GM21737 (cell line): ENCODE data around the gene PDE6B.

Source experiments
- ATAC-seq: cut with Tn5 transposase; IDR thresholded peaks from one replicate; pipeline ENCODE4 v1.9.1; 2021; ENCODE audit warnings: mild to moderate bottlenecking, moderate library complexity; ENCODE audit not compliant: unreplicated experiment

The PDE6B gene

DNA sequence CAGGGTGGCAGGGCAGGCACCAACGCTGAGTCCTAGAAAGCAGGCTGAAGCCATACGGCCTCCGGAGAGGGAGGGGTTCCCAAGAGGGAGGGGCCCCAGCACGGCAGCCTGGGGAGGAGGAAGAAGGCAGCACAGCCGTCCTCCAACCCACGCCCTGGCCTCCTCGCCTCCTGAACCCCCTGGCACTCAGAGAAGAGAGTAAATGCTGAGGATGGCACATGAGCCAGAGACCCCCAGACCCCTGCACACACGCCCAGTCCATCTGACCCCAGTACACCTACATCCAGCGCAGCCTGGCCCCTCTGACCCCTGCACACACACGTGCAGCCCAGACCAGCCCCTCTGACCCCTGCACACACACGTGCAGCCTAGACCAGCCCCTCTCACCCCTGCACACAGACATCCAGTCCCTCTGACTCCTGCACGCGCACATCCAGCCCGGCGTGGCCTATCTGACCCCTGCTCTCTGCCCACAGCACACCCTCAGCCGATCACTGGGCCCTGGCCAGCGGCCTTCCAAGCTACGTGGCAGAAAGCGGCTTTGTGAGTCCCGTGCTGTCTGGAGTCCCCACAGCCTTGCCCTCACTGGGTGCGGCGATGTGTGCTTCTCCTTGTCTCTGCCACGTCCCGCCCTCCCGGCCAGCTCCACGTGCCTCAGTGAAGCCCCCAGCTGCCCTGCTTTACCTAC is 30.2 kb downstream of the PDE6B start:
- no peak for ATAC-seq

- no peak for ATAC-seq
Measured at GRCh38 chr4:656436-657337, 31.3 kb downstream of the PDE6B start.

DNA sequence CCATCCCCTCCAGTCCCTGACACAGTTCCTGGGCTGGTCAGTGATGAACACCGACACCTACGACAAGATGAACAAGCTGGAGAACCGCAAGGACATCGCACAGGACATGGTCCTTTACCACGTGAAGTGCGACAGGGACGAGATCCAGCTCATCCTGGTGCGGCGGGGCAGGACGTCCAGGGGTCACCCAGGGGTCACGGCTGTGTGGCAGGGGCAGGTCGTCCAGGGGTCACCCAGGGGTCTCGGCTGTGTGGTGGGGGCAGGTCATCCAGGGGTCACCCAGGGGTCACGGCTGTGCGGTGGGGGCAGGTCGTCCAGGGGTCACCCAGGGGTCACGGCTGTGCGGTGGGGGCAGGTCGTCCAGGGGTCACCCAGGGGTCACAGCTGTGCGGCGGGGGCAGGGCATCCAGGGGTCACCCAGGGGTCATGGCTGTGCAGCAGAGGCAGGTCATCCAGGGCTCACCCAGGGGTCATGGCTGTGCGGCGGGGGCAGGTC is 32.0 kb downstream of the PDE6B start:
- ATAC-seq = no peak

DNA sequence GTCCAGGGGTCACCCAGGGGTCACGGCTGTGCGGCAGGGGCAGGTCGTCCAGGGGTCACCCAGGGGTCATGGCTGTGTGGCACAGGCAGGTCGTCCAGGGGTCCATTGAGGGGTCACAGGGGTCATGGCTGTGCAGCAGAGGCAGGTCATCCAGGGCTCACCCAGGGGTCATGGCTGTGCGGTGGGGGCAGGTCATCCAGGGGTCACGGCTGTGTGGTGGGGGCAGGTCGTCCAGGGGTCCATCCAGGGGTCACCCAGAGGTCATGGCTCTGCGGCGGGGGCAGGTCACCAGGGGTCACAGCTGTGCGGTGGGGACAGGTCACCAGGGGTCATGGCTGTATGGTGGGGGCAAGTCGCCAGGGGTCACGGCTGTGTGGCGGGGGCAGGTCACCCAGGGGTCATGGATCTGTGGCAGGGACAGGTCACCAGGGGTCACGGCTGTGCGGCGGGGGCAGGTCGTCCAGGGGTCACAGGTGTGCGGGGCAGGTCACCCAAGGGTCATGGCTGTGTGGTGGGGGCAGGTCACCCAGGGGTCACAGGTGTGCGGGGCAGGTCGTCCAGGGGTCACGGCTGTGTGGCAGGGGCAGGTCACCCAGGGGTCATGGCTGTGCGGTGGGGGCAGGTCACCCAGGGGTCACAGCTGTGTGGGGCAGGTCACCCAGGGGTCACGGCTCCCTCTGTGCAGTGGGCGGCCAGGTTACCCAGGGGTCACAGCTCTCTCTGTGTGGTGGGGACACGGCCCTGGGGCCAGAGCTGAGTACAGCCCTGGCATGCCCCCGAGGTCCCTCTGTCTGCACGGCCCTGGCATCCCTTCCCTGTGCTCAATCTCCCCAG is 32.7 kb downstream of the PDE6B start:
- ATAC-seq = no peak

DNA sequence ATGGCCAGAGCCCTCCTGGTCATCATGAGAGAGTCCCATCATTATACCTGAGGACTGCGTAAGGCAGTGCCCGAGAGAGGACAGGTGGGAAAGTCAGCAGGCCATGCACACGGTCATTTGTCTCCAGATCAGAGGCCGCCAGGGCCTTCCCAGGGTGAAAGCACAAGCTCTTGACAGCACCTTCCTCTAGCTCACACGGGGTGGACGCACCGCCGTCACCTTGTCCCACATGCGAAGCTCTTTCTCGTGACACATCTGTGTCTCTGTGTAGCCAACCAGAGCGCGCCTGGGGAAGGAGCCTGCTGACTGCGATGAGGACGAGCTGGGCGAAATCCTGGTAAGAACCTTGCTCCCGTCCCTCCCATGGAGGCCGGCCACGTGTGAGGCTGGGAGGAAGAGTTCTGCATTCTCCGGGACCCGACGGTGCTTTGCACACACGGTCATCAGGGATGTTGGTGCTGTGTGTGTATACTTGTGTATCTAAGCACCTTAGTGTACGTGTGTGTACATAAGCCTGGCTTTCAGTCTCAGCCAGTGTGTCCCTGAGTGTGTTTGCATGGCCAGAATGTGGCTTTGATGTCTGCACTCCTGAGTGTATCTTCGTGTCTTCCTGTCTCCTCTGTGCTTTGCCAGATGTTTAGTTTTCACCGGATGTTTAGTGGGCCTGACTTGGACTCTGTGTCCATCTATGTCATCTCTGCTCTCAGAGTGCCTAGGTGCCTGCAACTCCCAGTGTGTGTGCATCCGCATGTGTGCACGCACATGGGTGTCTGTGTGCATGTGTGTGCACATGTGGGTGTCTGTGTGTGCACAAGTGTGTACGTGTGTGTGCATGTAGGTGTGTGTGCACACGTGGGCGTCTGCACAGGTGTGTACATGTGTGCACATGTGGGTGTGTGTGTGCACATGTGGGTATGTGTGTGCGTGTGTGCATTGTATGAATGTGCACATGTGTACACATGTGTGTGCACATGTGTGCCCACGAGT is 33.6 kb downstream of the PDE6B start:
- no peak for ATAC-seq

GRCh38 chr4:659851-660250 is 34.5 kb downstream of the PDE6B start:
- ATAC-seq = no peak

DNA sequence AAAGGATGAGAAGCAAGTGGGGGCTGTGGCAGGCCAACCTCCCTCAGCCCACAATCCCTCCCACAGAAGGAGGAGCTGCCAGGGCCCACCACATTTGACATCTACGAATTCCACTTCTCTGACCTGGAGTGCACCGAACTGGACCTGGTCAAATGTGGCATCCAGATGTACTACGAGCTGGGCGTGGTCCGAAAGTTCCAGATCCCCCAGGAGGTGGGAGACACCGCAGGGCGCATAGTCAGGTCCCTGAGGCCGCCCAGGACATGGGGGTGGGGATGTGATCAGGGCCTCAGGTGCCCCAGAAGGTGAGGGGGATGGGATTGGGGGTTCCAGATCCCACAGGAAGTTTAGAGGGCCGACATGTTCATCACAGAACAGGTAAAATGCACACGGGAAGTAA is 35.0 kb downstream of the PDE6B start:
- no peak for ATAC-seq

DNA sequence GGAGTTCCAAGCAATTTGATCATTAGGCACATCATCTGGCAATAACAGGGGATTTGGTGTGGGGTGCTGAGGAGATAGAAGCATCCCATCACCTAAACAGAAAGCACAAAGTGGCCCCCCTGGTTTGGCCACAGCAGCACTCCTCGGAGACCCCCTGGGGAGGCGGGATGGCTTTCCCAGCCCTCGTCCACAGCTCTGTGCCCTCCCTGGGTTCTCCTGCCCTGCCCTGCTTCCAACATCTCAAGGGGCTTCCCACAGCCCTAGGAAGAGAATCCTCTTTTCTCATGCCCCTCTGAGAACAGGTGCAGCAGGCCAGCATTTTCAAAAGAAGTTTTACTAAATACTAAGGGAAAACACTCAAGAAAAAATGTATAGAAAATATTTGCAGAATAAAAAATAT is 35.9 kb downstream of the PDE6B start:
- ATAC-seq = no peak

DNA sequence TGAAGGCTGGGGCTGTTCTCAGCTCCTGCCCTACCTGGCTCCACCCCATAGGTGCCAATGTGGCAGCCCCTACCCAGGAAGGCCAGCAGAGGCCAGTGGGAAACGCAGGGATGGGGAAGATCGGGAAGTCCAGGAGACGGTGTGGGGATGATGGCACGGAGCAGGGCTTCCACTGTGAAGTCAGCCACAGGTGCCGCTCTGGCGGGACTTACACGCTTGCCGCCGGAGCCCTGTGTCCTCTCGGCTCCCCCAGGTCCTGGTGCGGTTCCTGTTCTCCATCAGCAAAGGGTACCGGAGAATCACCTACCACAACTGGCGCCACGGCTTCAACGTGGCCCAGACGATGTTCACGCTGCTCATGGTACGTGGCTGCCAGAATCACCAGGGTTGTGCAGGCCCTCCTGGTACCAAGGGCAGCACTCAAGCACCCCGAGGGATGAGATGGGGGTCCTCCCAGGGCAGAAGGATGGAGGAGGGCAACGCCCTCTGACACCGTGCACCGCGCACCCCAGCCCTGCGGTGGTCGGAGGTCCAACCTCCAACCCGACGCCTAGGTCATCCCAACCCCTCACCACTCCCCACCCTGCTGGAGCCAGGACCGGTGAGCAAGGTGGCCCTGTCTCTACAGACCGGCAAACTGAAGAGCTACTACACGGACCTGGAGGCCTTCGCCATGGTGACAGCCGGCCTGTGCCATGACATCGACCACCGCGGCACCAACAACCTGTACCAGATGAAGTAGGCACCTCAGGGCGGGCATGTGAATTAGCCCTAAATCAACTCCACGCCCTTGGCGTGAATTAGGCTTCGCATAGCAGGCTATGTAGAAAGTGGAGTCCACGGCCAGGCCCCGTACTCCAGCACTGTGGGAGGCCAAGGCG is 36.7 kb downstream of the PDE6B start:
- ATAC-seq = no peak

- no peak for ATAC-seq
Measured at GRCh38 chr4:663046-663437, 37.7 kb downstream of the PDE6B start.

DNA sequence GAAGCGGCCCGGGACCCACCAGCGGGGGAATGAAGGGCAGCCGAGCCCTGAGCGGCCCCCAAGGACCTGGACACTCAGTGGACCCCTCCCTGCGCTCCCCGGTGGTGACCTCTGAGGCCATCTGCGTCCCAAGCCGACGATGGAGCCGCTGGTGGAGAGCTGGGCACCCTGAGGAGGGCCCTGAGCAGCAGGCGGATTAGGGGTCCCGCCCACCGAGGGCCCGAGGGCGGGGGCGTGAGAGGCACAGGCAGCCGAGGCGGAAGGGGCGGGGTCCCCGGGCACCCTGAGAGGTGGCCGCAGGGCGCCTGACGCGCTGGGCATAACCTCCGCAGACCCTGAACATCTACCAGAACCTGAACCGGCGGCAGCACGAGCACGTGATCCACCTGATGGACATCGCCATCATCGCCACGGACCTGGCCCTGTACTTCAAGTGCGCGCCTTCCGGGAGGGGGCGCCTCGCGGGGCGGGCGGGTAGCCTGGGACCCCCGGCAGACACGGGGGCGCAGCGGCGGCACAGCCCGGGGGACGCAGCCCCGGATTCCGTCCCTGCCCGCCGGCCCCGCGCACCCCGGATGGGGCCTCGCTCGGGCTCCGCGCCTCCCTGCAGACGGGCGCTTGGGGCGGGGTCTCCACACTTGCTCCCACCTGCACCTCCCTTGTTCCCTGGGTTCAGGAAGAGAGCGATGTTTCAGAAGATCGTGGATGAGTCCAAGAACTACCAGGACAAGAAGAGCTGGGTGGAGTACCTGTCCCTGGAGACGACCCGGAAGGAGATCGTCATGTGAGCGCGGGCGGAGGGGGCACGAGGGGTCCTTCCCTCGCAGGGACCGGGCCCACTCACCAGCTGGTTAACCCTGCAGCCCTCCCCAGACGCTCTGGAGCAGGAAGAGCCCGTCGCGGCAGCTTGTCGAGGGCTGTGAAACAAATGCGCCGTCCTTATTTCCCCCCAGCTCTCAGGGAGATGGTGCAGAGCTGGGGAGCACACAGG is 38.4 kb downstream of the PDE6B start:
- ATAC-seq = peak; percentile 77

- no peak for ATAC-seq
Measured at GRCh38 chr4:664713-665231, 39.4 kb downstream of the PDE6B start.

GRCh38 chr4:665381-665750 is 40.0 kb downstream of the PDE6B start:
- ATAC-seq = no peak

- no peak for ATAC-seq
Measured at GRCh38 chr4:665751-666435, 40.5 kb downstream of the PDE6B start.

GRCh38 chr4:666436-666810 is 41.0 kb downstream of the PDE6B start:
- no peak for ATAC-seq

- ATAC-seq = no peak
Measured at GRCh38 chr4:666822-667544, 41.6 kb downstream of the PDE6B start.

DNA sequence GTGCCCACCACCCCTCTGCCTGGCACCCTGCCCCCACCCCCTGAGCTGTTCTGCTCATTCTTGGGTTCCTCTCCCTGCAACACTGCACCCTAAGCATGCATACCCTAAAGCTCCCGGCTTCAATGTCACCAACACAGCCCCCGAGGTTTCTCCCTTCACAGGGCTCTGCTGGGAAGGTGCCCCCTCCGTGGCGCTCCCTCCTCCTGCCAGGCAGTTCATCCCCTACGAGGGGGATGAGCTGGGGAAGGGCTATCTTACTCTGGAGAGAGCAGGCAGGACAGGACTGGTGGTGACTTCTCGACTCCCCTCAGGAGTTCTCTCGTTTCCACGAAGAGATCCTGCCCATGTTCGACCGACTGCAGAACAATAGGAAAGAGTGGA is 42.2 kb downstream of the PDE6B start:
- ATAC-seq = no peak
